NCI-H1092 (cell line): ENCODE results near the gene S100A6.

Source experiments
- DNase-seq: peaks from one replicate; lab custom pipeline; 2025; lab: John Stamatoyannopoulos, UW

S100A6 gene

DNA sequence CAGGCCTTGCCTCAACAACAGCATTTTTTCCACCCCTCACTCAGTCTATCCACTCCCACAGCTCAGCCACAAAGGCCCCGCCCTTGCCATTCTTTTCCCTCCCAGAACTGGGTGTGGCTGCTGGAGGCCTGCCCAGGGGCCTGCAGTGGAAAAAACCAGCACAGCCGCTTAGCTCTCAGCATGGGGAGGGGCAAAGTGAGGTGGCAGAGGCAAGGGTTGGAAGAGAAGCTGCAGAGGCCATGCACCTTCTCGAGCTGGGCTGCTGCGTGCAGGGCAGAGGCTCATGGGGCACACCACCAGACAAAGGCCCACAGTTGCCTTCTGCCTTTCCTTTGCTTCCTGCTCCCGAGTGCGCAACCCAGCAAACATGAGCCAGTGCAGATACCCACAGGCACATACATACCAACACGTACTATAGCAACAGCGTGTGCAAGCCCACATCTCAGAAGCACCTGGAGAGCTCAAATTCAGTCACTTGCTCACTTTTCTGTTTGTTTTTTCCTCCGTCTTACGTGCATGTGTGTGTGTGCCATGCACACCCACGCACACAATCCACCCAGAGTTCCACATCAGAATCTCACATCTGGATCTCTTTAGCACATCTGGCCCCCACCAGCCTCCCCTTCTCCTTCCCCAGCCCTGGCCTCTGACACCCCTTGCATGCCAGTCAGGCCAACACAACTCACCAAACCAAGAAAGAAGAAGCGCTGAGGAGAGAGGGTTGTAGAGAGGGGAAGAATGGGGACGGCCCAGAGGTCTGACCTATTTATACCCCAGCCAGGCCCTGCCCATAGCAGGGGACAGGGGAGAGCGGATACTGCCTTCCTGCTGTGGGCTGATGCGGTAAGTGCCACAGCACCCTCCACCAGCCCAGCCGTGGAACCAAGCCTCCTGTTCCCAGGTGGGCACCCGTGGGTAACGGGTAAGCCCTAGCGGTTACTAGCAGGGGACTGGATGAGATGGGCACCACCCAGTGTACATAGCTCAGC is 9.6 kb upstream of the S100A6 start, which contains the start of gene S100A4:
TSS of gene S100A4 (minus strand) at position 740 of the 989 bp plus-strand sequence. CDS start 1,012 bp downstream, outside the sequence.
- DNase-seq, result peak; percentile 77

DNA sequence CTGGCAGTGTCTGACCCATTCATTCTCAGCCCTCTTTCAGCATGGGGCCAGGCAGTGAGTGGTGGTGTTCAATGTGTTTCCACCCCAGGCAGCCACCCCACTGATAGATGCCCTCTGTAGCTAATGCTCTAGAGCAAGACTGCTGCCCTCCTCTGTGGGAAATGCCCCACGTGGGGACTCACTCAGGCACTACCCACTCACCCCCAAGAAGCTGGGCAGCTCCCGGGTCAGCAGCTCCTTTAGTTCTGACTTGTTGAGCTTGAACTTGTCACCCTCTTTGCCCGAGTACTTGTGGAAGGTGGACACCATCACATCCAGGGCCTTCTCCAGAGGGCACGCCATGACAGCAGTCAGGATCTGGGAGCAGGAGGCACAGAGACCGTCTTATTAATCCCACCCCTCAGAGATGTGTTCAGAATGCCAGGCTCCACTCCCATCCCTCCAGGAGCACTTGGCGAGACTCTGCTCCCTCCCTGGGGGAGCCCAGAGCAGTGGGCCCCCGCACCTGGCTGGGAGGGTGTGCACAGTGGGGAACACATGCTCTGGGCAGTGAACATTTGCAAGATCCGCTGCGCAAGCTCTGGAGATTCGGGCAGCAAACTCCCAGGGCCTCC is 8.8 kb upstream of the S100A6 start:
- DNase-seq, result no peak

DNA sequence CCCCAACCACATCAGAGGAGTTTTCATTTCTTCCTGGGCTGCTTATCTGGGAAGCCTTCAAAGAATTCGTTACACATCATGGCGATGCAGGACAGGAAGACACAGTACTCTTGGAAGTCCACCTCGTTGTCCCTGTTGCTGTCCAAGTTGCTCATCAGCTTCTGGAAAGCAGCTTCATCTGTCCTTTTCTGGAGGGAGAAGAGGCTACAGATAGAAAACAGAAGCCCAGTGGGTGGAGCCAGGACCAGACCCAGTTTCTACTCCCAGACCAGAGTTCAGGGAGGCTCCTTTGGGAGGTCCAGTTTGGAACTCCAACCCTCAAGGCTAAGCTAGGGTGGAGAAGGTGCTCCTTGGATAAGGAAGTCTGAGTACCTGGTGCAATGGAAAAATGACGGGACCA is 7.9 kb upstream of the S100A6 start:
- no peak for DNase-seq

DNA sequence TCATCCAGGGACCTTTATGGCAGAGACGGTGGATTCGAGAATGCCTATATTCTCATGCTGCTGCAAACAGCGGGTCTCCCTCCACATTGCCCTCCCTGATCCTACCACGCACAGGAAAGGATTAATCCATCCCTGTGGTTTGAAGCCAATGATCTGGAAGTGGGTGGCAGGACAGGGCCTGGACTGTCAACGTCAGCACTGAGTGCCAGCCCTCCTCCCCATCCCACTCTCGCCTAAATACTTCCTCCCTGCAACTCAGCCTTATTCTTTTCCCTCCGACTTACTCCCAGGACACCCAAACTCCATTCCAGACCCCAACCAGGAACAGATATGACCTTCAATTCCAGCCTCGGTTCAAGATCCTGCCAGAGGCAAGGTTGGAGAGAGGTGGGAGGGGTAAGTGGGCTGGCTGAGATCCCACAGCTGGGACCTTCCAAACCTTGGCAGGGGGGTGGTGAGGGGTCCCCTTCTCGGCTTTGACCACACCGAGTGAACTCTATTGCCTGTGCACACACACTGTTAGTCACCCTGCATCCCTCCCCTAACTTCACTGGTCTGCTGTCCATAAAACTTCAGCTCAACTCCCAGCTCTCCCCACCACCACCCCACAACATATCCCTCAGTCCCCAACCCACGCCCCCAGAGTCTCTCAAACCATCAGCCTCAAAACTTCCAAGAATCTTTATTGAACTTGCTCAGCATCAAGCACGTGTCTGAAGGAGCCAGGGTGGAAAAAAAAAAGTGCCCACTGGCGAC is 7.3 kb upstream of the S100A6 start:
- DNase-seq, result no peak

DNA sequence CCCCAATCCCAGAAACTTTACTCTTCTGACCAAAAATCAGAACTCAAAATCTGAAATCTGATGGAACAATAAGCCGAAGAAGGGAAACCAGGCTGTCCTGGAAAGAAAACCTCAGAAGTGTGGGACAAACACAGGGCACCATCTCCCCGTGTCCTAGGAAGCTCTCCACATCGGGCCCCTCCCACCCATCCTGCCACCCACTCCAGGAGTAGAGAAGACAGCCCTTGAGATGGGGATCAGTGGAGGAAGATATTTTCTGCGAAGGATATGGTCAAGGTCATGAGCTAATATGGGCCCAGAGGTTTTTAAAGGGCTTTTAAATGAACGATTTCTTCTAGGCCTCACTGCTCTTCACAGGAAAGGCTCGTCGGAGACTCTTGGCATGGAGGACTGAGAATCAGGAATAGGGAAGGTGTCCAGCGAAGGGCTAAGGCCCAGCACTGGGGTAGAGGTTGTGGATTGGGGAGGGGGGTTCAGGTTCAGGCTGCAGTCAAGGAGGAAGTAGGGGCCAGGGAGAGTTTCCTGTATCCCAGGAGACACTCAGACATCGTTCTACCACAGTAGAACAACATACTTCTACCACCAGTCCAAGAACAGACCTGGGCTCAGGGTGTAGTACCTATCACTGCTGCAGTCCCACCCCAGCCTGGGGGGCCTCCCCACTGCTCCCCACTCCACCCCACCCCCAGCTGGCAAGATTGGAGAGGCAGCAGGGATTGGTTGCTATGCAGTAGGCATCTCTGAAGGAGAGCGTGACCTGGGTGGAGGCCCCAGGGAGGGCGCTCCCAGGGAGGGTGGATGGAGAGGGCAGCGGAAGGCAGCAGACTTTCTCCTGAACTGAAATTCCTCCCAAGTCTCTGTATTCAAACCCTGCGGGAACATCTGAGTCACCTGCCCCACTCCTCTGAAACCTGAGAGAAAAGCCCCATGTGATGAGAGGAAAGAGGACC is 6.1 kb upstream of the S100A6 start:
- DNase-seq, result no peak

DNA sequence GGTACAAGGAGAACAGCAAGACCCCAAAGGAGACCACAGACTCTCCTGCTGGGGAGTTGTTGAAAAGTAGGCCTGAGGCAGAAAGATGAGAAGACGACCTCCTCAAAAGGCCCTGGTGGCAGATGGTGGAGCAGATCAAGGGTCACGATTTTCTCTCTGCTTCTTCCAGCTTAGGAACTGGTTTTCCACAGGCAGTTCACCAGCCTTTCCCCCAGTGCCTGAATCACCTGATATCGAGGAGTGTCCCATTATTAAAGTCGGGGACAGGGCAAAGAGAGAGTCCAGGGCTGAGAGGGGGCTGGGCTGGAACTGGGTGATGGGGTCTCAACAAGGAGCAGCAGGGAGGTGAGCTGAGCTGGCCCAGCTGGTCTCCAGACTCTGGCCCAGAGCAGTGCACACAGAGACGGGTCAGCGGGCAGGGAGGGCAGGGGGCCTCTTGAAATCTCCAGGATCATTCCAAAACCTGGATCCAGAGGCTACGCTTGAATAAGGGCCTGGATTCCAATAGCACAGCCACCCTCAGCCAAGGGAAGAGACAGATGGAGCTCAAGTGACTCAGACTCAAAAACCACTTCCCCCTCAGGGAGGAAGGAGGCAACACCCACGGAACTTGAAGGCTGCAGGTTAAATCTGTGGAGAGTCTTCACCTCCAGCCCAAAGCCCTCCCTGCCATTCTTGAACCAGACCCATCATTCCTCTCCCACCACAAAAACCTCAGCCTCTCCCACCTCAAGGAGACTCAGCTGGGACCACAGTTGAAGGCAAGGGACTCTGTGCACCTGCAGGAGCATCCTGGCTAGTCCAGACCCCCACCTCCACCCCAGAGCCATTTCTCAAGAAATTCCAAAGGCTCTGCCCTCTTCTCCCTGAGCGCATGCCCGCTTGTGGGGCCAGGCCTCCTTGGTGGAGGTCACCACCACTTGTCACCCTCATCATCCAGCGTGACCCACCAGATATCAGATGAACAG is 4.9 kb upstream of the S100A6 start, which contains the start of gene S100A5:
TSS of gene S100A5 (minus strand) at position 541 of the 968 bp plus-strand sequence. CDS start 743 bp downstream, outside the sequence.
- DNase-seq, result no peak

DNA sequence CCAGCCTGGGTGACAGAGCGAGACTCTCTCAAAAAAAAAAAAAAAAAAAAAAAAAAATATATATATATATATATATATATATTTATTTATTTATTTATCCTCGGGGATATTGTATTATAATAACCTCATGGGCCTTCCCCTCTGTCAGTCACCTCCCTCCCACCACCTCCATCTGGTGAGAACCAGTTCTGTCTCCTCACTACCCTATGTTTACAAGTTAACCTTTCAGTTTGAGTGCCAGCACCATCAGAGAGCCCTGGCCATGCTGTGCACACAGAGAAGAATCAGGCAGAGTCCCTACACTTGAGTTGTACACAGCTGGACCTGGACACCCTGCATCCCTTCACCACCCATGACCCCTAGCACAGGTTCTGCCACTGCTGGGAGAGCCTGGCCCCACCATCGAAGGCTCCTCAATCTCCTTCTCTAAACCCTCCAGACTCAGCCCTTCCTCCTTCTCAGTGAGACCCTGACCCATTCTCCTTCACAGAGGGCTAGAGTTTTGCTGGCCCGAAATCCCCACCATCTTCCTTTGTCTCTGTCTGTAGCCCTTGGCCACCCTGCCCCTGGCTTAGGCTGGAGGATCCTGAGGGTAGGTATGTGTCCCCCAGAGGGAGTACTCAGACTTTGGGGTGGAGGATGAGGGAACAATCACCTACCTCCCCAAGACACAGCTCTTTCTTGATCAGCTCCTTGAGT is 3.8 kb upstream of the S100A6 start:
- no peak for DNase-seq

DNA sequence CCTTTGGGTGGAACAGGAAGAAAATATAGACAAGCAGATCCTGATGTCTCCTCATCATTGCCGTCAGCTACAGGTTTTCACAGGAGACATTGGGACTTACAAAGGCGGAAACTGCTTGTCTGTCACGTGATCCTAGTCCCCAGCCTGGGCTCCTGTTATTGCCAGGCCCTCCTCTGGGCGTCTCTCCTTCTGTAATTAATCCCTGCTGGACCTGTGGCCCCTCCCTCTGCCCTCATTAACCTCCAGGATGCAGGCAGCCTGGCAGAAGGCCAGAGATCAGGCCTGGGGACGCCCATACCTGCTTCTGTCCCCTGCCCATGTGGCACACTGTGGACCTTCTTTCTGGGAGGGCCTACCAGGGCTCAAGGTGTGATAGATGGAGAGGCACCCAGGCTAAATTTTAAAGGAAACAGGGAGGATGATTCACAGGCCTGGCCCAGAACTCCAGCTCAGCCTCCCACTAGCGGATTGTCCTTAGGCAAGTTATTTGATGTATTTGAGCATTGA is 2.6 kb upstream of the S100A6 start:
- DNase-seq, result no peak

DNA sequence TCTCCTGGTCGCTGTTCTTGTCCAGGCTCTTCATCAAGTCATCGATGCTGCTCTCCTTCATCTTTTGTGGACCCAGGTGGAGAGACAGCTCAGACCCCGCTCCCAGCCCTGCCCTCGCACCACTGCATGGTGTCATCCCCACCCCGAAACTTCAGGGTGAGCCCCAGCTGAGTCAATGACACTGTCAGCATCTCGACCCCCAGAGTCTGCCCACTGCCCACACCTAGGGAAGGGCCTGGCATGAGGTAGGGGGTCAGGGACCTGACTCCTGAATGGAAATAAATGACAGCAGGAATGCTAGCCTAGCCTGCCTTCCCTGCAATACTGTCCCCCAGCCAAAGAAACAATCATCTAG is 1.6 kb upstream of the S100A6 start:
- no peak for DNase-seq

DNA sequence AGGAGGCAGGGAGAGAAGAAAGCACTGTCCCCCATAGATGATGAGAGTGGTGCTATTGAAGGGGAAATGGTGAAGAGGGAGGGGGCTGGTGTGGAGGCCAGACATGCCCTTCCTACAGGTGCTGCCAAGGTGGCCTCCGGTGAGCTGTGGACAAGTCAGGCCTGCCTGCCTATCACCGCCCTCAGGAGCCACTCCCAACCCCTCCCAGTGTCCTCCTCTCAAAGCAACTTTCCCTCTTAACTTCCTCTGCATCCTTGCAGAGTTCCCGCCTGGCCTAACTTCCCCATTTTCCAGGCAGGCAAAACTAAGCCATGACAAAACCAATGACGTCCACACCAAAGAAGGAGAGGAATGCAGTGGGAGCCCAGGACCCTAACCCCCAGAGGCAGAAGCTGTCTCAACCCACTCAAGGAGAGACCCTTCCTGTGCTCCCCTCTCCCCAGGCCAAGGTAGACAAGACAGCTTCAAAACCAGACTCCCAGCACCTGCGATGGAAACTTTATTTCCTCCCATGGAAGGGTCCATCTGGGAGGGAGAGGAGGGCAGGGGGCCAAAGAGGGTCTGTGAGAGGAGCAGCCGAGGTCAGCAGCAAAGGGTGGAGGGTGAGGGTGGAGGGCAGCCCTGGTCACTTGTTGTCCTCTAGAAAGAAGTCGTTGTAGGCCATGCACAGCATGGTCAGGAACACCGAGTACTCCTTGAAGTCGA is 1.0 kb upstream of the S100A6 start:
- no peak for DNase-seq

DNA sequence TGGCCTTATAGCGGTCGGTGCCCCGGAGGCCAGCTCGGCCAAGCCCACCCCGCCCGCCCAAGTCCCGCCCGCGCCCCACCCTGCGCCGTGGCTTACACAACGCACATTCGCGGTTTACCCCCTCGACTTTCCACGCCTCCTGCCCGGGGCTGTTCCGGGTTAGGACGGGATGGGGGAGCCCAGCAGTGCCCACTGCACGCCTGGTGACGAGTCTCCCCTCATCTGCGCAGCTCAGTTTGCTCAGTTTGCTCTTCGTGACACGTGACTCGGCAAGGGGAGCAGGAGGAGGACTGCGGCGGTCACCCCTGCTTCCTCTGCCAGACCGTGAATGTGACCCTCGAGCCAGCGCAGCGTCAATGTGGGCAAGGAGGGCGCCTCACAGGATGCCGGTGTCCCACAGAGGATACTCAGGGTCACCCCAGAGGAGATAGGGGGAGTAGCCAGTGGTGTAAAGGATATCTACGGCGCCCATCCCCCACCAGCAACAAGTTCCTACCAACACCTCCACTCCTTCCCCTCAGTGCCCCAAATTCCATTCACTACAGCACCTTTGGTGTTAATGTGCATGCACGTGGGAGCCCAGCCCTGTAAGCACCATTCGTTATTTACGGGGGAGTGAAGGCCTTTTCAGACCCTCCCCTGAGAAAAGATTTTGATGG is 350 bp upstream of the S100A6 start:
- peak; percentile 50 for DNase-seq

DNA sequence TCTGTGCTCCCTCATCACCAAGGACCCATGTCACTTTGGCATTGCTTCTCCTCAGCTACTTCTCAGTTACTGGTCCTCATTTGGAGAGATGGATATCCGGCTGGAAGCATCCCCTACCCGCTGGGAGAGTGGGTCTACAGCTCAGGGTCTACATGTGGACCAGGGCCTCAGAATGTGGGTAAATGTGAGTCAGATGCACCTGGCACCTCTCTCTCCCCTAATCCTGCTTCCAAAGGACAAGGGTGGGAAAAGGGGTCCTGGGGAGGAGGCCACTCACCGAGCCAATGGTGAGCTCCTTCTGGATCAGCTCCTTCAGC is 908 bp downstream of the S100A6 start:
- DNase-seq, result no peak

DNA sequence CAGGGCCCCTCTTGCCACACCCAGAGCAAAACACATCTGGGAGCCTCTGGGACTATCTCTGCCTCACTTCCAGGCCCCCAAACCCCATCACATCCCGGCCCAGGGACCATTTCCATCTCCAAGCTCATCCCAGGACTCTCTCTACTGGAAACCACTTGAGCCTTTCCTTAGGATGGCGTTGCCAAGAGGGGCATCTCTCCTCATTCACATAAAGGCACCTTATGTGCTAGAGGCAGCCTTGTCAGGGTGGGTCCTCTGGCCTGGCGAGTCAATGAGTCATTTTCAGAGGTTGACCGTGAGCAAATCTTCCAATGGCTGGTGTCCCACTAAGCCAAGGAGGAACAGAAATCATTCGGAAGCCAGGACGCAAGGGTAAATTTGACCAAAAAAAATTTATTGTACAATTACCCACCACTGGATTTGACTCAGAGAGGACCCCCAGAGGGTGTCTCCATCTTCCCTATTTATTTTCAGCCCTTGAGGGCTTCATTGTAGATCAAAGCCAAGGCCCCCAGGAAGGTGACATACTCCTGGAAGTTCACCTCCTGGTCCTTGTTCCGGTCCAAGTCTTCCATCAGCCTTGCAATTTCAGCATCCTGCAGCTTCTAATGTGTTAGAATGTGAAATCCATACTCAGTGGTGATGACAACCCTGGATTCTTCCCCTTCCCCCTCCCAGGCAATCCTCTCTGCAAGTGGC is 1.4 kb downstream of the S100A6 start:
- DNase-seq, result no peak

DNA sequence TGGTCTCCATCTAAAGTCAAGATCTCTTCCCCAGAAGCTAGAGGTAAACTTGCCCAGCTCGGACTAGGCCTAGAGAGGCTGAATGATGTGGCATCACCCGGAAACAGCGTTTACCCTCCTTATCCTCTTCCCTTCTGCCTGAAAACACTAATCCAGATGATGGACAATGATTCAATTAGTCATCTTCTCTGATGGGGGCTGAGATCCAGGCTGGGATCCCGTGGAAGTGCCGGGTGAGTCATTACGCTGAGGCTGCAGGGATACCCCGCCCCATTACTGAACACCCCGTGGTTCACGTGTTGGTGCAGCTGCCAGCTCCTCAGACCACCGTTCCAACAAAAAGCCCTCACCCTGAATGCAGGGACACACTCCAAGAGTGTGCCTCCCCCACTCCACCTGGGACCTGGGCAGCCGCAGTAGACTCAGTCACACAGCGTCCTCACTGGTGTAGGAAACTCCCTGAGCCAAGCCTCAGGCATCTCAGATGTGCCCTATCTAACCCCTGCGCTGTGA is 2.0 kb downstream of the S100A6 start:
- no peak for DNase-seq

DNA sequence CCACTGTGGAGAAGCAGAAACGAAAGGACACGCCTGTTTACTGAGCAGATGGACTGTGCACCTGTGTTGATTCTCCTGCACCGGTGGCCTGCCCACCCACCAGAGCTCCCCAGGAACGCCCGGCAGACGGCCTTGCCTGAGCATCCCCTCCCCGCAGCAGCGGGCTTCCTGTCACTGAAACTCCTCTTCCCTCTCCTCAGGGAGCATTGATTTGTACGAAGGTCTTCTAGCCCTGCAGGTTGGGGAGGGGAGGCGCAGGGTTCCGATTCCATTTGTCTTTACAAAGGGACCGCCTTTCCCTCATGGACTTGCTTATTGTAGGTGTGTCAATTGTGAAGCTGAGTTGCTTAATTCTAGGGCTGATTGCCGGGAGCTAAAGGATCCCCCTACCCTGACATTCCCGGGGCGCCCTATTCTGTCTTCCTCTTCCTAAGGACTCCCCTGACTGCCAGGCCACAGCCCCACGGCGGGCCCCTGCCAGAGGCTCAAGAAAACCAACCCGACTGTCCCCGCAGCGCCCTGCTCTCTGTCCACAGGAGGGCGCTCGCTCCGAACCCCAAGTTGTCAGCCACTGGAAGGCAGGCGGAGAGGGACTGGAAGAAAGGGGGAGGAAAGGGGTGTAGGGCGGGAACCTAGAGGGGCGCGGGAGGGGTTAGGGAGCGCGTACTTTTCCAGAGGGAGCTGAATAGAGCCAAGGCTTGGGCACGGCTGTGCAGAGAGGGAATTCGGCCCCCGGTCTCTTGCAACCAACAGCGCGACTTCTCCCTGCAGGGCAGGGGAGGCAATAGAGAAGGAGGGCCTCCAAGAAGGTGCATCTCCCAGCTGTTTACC is 2.8 kb downstream of the S100A6 start:
- peak; percentile 75 for DNase-seq

DNA sequence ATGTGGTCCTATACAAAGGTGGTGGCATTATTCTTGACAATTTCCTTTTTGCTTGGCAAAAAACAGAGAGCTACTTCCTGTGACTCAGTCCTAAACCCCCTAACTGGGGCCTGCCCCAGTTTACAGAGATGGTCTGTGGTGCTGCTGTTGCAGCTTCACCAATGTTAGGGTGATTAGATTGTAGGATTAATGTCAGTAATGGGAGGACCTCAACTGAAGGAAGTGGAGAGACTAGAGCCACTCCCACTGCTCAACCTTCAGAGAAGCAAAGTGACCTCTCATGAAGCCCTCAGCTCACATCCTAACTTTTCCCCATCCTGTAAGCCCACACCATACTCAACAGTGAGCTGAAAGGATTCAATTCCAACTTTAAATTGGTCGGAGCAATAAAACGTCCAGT is 3.6 kb downstream of the S100A6 start:
- DNase-seq, result no peak
